Placental epithelial cell (primary cell): ENCODE measurements around the gene C2CD2. TPM values are rescaled to one million over a fixed set of nuclear protein-coding genes. Genes with fewer than 3 reads are reported as not detected.

Experiments
- small RNA-seq: library from RNA; depleted of rRNA; stranded (forward); fragments of <200 nt; gene quantifications from one replicate; pipeline ENCODE3, GENCODE V24; 2012
- total RNA-seq: library from RNA; depleted of rRNA; stranded (reverse); fragments of >200 nt; gene quantifications from 2 replicates; pipeline ENCODE4 v1.2.3, GENCODE V29; 2012

C2CD2 gene
- 1.2 and 2.0 TPM in 2 replicates for total RNA-seq

DNA sequence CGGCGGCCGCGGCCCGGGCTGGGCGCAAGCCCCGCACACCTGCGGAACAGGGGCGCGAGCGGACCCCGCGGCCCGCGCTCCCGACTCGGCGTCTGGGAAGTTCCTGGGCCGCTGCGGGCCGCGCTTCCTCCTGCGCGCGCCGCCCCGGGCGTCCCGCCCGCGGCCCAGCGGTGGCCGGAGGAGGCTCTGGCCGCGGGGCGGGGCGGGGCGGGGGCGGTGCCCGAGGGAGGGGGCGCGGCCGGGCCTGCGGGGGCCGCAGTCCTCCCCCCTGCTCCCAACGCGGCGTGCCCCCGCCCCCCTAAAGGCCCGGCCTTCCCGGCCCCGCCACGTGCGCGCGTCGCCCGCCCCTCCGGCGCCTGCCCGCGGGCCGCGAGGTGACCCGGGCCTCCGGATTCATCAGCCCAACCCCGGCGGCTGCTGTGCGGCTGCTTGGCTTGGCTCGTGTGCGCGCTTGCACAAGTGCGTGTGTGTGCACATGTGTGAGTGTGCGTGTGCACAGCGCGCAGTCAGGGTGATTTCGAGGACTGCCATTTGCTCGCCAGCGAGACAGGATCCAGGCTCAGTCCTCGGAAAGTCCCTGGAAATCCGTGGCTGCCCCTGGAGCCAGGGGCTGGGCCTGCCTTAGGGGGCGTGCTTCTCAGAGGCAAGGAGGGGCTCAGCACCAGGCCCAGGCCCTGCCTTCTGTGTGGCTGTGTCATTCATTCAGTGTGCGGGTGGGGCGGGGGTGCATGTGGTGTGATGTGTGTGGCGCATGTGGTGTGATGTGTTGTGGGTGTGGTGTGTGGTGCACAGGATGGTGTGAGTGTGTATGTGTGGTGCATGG is at the start of gene C2CD2:
TSS of gene C2CD2 (minus strand) at position 188 of the 823 bp plus-strand sequence. CDS start 370 bp downstream, outside the sequence.

DNA sequence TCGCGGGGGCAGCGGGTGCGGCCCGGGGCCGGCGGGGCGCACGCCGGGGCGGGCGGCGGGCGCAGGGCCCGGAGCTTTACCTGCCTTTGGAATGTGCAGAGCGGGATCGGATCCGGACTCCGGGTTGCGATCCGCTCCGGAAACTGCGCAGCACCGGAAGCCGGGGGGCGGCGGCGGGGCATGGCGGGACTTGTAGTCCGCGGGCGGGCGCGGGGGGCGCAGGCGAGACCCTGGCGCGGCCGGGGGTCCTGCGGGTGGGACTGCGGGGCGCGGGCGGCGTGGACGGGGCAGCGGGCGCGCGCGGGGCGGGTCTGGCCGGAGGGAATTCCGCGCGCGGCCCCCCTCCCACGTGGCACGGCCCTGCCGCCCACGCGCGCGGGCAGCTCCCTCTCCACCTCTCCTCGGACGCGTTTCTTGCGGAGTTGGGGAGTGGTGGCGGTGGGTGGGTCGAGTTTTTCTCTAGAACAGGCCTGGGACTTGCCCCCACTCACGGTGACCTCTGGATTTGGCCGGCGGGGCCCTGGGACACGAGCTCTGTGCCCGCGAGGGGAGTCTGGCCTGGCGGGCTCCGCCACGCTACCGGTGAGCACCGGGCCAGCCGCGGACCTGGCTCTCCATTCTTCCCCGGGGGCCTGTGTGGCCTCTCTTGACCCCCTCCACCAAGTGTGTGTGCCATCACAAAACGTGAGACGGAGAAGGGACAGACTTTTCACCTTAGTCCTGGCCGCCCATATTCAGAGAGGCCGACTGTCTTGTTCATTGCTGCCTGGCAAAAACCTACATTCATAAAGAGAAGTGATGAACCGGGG is 74.4 kb downstream of the C2CD2 start, which contains the start of gene PRDM15:
TSS of gene PRDM15 (minus strand) at position 155 of the 809 bp plus-strand sequence. CDS start 18,981 bp downstream, outside the sequence.

Small RNAs within 50 kb of the gene (small RNA-seq; reads per million reads assigned to genes)
- 0.12 reads per million for gene RF00334

Other genes starting within 250 kb of the C2CD2 start
- 9.2 and 11.0 TPM in 2 replicates for gene RIPK4, start 187.0 kb downstream of the C2CD2 start, total RNA-seq
- 3.6 and 4.7 TPM in 2 replicates for gene PRDM15, start 74.7 kb downstream of the C2CD2 start, total RNA-seq
- gene ZBTB21, start 56.3 kb upstream of the C2CD2 start, total RNA-seq: 9.4 and 10.5 TPM in 2 replicates
- not detected in 2 replicates for gene UMODL1, start 117.3 kb upstream of the C2CD2 start, total RNA-seq